GM12891 (cell line): ENCODE data around the gene NEUROD6.

ENCODE experiments used
- DNase-seq: peaks from one replicate; pipeline ENCODE4 v3.0.0; 2011; ENCODE audit warnings: low spot score; ENCODE audit not compliant: insufficient read length
- FAIRE-seq: peaks from 2 replicates; lab custom pipeline; 2011; peaks lifted over from hg19 to GRCh38; lab: Jason Lieb, UNC
- PAX5 ChIP-seq: IDR thresholded peaks from 2 replicates; pipeline ENCODE4 v1.6.1; 2011; ENCODE audit warnings: low read length, moderate library complexity, mild to moderate bottlenecking; ENCODE audit not compliant: insufficient read depth, severe bottlenecking
- POLR2A ChIP-seq: IDR thresholded peaks from 2 replicates; pipeline ENCODE4 v1.6.1; 2011; ENCODE audit warnings: low read depth, low read length, control low read depth
- POLR2AphosphoS5 ChIP-seq: IDR thresholded peaks from 2 replicates; pipeline ENCODE4 v1.6.1; 2011; ENCODE audit warnings: low read depth, low read length, control low read depth
- POU2F2 ChIP-seq: IDR thresholded peaks from 2 replicates; pipeline ENCODE4 v1.6.1; 2011; ENCODE audit warnings: low read depth, mild to moderate bottlenecking, control low read depth, low read length, moderate library complexity
- SPI1 ChIP-seq: IDR thresholded peaks from 2 replicates; pipeline ENCODE4 v1.6.1; 2011; ENCODE audit warnings: low read depth, low read length, control low read depth
- TAF1 ChIP-seq: IDR thresholded peaks from 2 replicates; pipeline ENCODE4 v1.6.1; 2011; ENCODE audit warnings: low read depth, low read length, control low read depth

The NEUROD6 gene

DNA sequence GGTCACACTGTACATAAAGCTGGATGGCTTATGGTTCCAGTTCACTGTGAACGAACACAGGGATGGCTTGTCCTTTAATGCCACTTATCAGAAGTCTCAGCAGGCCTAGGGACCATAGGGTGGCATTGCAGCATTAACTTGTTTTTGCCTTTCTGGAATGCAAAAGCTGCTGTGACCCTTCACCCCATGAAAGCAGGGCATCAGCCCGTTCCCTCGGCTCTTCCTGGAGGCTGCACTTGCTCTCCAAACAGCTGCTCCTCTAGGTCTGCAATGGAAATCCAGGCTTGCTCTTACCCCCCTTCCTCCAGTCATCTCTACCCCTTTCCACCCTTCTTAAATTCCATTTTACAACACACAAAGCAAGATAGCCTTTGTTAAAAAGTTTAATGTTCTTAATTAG, 17.9 kb upstream of the NEUROD6 start:
- no peak for FAIRE-seq
- DNase-seq: no peak
- TF ChIP-seq POLR2A (no peak), POU2F2 (no peak), TAF1 (no peak), PAX5 (no peak), POLR2AphosphoS5 (no peak), SPI1 (no peak)

DNA sequence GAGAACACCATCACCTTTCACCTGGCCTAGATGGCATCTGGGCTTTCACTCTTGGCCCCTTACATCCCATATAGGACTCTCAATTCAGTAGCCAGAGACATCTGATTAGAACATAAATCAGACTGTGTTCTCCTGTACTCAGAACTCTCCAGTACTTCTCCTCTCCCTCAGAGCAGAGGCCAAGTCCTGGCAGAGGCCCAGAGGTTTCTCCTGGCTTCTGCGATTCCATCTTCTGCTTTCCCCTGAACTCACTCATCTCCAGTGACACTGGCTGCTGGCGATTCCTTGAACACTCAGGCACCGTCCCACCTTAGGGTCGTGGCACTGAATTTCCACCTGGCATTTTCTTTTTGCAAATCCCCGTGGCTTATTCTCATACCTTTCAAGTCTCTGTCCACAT, 4.9 kb upstream of the NEUROD6 start:
- no peak for FAIRE-seq
- TF ChIP-seq TAF1 (no peak), PAX5 (no peak), POLR2A (no peak), POLR2AphosphoS5 (no peak), SPI1 (no peak), POU2F2 (no peak)

DNA sequence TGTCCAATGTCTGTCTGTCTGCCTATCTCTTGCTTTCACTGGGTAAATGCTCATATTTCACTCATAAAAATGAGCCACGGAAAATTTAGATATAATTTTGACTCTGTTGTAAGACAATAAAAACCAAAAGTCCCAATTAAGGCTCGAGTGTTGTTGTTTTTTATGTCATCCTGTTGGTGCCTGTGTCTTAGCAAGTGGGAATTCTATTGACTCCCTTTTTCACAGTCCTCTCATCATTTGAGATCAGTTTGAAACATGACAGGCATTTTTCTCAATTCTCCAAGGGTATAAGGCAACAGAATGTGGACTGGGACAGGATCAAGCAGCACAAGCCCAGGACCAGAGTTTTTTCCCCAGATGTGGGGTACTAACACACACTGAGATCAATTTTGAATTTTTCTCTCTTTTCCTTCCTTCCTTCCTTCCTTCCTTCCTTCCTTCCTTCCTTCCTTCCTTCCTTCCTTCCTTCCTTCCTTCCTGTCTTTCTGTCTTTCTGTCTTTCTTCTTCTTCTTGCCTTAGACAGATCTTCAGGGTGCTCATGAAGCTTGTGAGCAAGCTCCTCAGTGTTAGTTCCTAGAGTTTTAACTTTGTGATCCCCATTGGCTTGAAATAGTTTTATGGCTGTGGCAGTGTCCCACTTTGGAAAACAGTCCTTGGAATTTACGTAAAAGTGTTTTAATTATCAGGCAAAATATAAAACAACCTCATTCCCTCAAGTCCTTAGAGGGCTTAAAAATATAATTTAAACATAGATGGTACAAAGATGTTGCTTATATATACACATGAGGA, 3.2 kb upstream of the NEUROD6 start:
- TF ChIP-seq POLR2AphosphoS5 (no peak), TAF1 (no peak), PAX5 (no peak), POLR2A (no peak), POU2F2 (no peak), SPI1 (no peak)
- no peak for FAIRE-seq
- DNase-seq: no peak

More for the DNA sequence above, 4.9 kb upstream of the NEUROD6 start:
- no peak for DNase-seq

DNA sequence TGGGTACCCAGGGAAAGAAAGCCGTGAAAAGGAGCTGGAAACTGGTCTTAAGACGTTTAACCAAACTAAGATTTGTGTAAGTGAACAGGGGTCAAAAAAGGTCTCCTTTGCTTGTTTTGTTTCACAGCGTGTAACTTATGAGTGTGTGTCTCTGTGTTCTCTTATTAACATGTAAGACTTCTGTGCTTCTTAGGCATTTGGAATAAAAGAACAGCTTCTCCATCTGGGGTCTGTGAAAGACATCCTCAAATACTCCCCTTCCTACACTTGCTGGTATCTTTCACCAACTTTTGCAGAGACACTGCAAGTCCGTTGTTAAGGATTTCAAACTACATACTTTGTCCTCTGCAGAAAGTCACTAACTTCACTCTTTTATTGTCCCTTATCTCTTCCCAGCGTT, 615 bp upstream of the NEUROD6 start:
- DNase-seq (no peak), FAIRE-seq (no peak)
- TF ChIP-seq POLR2AphosphoS5 (no peak), POLR2A (no peak), SPI1 (no peak)

DNA sequence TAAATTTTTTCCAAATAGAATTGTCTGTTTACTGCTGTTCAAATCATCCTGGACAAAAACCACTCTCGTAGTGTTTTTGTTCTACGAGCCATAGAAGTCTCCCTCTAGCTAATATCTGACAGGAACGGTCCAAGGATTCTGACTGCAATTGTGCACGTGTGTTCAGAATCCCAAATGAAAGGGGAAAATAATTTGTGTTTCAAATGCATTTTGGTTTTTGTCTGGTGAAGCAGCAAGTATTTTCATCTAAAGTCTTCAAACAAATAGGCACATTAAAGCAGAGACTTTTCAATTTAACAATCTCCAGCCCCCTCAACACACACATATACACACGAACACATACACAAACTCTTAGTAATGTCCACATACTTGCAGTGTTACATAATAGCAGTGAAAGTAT, 475 bp downstream of the NEUROD6 start:
- TF ChIP-seq TAF1 (no peak), POU2F2 (no peak), POLR2AphosphoS5 (no peak), POLR2A (no peak), PAX5 (no peak), SPI1 (no peak)
- no peak for DNase-seq
- no peak for FAIRE-seq

DNA sequence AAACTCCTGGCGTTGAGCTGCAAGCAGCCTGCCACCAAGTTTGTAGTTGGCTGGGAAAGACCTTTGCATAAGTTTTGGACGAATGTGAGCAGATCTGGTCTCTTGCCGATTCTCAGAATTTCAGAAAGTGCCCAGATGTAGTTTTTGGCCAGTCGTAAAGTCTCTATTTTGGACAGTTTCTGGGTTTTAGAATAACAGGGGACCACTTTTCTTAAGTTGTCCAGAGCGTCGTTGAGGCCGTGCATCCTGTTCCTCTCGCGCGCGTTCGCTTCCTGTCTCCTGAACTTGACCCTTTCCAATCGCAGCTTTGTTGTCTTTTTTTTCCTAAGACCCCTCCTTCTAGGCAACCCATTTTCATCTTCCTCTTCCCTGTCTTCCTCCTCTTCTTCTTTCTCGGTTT, 1.8 kb downstream of the NEUROD6 start:
- FAIRE-seq: no peak
- TF ChIP-seq PAX5 (no peak), TAF1 (no peak), SPI1 (no peak), POLR2AphosphoS5 (no peak), POU2F2 (no peak), POLR2A (no peak)

DNA sequence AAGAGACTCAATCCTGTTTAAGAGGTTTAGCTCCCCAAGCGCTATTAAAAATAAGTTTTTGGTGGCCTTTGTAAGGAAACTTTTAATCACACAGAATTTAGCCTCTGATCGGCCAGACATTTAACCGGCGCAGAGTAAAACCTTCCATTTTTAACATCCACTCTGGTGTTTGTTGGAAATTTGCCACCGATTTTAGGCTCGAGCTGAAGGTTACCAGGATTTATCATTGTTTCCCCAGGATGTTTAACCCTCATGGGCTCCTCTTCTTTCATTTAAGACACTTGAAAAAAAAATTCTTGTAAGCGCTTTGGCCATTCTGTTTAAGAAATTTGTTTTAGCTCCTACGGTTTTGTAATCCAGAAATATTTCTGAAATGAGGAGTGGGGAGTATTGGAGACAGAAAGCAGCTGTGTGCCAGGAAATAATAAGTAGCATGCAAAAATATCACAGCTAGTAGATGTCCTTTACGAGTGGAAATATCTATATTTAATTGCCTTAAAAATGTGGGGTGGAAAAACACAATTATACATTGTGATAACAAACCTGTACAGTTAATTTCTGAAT, 3.4 kb downstream of the NEUROD6 start:
- FAIRE-seq (no peak), DNase-seq (no peak)
- TF ChIP-seq PAX5 (no peak), POU2F2 (no peak), POLR2A (no peak)

More for the DNA sequence above, 1.8 kb downstream of the NEUROD6 start:
- DNase-seq: no peak

DNA sequence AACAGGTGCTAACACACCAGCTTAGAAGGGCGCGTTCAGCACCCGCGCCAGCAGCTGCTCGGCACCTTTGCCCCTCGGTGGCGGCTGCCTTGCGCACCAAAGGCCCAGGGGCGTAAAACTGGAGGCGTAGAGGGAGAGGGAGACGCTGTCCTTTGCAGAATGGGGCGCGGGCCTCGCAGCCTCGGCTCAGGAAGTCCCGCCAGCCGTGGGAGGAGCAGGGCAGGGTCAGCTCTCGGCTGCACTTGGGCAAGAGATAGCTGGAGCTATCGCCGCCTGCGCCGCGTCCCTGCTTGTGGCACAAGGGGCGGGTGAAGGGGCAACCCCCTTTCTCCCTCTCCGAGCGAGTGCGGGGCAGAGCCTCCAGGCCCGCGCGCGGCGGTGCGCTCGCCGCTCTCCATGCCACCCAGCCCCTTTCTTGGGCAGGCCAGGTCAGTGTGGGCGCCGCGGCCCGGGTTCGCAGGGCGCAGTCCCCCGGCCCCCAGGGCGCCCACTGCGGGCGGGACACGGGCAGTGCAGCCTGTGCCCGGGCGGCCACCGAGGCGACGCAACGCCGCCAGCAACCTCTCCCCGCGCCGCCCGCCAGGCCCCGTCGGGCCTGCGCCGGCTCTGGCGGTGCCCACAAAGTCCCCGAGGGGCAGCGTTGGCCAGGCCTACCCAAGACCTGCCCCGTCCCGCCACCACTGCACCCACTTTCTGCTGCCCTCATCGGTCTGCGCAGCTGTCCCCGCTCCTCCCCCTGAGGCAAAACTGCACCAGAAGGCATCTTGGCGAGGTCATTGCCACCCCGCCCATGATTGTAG, 4.1 kb downstream of the NEUROD6 start:
- TF ChIP-seq POLR2A: no peak
- TF ChIP-seq POLR2AphosphoS5: no peak
- no peak for TF ChIP-seq TAF1
- no peak for TF ChIP-seq POU2F2
- FAIRE-seq (no peak), DNase-seq (no peak)

DNA sequence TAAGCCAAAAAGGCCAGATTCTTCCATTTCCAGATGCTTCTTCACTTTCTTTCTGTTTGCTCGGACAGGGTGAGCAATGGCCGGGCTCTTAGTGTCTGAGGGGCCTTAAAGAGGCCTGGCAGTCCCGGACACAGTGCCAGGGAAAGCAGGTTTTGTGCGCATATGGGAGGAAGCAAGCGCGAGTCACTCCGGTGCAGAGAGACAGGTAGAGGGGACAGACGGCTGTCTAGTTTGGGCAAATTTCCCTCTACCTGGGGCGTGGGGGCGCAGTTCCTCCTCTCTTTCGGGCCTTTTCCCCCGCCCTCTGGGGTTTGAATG, 4.7 kb downstream of the NEUROD6 start:
- TF ChIP-seq POU2F2 (no peak), POLR2A (no peak), POLR2AphosphoS5 (no peak), SPI1 (no peak), PAX5 (no peak), TAF1 (no peak)
- FAIRE-seq: no peak

More for the DNA sequence above, 4.7 kb downstream of the NEUROD6 start:
- DNase-seq: no peak
